NCI-H1436 (cell line): ENCODE measurements around the gene MED15.
"Not testable (repeated sequence)": the region's sequence is repeated elsewhere in the genome, so short reads cannot be mapped to it uniquely, and the experiment has no call there.

ENCODE experiments used
- DNase-seq: peaks from one replicate; lab custom pipeline; 2025; lab: John Stamatoyannopoulos, UW

Gene MED15

GRCh38 chr22:20507253-20508066 is at the start of gene MED15:
MED15 (plus strand) TSS chr22:20507610; CDS start chr22:20507679, 69 bp downstream.
- DNase-seq, result peak; percentile 83

DNA sequence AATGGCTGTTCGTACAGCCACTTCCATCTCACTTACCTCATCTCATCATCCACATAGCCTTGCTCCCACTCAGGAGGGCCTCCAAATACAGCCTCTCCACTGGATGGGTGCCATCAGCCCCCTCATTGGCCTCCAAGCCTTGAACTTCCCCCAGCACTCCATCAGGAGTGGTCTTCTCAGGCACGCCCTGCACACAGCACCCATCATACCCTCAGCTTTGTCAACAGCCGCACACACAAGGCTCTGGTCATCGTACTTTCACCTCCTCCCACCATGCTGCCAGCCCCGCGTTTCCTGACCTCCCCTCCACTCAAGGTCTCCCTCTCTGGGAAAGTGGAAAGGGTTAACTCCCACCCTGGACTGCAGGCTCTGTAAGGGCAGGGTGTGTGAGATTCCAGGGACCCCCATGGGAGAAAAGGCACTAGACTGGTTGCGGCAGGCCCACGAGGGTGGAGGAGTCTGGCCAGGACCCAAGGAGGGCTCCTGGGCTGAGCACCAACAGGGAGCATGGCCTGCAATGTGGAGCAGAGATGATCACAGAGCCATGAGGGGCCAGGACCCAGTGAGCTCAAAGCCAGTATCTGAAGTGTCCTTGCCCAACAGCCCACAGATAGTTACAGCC is 48.8 kb upstream of the MED15 start:
- no peak for DNase-seq

DNA sequence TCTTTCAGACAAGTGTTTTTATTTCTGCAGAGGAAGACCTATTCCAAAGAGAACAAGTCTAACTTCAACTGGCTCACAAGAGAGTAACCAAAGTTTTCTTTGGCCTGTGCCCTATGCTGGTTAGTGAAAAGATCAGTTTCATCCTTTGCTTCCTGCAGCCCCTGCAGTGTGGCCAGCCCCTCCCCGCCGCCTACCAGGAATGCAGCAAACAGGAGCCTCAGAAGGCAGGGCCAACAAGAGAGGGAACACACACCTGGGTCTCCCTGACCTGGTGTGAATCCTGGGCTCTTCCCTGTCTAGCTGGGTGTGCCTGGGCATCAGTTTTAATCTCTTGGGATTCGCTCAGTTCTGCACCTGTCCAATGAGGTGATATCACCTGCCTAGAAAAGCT is 48.3 kb upstream of the MED15 start:
- no peak for DNase-seq

- DNase-seq, result no peak
Measured at GRCh38 chr22:20459862-20460261, 47.5 kb upstream of the MED15 start.

DNA sequence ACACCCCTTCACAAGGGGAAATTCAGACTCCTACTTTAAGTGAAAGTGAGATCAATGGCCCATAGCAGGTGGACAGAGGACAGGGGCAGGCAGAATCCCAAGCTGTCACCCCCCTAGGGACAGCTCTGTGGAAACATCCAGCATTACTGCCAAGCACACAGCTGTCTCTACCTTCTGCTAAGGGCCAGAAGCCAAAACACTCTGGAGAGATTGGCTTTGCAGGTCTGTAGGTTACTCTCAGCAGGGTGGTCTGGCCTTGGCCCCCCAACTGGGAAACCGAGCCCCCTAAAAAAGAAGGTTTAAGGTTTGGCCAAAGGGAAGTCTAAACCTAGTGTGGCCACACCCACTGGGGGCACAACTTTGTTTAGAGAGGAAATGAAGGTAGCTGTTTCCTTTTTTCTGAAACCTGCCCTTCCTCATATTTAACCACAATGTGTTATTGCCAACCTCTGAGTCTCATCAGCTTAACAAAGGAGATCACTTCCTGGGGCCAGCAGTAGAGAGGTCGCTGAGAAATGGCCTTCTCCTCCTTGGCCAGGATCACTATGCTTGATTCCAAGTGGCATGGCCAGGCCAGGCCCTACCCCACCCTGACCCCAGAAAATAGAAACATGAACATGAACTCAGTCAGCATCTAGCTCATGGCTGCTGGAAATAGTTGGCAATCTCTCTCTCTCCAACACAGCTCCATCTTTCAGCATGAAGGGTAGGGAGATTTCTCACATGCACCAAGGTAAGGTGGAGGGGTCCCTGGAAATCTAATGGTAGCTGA is 43.9 kb upstream of the MED15 start:
- DNase-seq, result no peak

DNA sequence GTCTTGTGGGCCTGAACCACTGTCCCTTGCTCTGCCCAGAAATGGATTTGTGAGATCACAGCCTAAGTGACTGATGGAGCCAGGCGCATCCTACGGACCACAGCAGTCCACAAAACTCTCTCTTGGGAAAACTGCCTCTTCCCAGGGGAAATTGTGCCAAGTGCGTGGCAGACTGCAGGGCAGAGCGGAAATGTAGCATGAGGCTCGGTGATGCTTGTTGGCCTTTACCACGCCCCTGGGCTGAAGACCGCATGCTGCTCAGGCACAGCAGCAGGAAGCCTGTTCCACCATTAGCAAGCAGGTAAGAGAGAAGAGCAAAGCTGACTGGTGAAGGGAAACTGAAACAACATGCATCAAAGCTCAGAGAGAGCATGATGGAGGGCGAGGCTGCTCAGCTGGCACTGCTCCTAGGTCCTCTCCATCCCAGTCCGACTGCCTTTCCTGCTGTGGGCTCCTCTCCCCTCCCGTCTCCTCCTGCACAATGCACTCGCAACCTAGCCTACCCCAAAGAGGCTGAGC is 43.3 kb upstream of the MED15 start:
- no peak for DNase-seq

GRCh38 chr22:20464912-20465758 is 42.3 kb upstream of the MED15 start:
- no peak for DNase-seq

GRCh38 chr22:20465759-20466077 is 41.7 kb upstream of the MED15 start:
- DNase-seq, result no peak

DNA sequence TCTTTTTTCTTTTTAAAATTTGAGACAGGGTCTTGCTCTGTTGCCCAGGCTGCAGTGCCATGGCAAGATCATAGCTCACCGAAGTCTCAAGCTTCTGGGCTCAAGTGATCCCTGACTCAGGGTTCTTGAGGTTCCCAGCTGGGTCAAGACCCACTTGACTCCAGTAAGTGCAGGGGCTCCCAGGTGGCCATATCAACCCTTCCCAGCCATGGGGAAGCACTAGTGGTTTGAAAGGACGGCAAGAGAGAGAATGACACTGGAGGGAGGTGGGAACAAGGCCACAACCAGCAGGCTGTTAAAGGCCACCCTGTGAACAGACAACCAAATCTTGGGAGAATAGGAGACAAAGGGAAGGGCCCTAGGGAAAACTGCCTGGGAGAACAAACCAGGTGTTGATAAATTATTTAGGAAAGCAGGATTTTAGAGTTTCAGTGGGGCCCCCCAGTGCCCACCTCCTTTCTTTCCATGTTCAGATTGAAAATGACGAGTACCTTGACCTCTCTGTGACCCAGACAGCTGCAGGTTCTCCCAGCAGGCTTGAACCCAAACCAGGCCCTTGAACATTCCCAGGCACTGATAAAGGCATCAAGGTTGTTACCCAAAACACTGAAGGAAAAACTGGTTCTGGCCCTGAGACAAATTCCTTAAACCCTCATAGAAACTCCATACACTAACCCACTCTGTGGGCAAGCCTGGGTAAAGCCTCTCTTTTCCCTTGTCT is 40.6 kb upstream of the MED15 start:
- no peak for DNase-seq

- DNase-seq, result no peak
Measured at GRCh38 chr22:20469110-20469868, 38.1 kb upstream of the MED15 start.

DNA sequence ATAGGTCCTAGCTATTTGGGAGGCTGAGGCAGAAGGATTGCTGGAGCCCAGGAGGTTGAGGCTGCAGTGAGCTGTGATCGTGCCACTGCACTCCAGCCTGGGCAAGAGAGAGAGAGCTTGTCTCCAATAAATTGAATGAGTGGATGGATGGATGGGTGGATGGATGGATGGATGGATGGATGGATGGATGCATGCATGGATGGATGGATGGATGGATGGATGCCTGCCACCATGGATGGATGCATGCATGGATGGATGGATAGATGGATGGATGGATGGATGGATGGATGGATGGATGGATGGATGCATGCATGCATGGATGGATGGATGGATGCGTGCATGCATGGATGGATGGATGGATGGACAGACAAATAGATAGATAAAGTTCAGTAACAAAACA is 36.9 kb upstream of the MED15 start:
- not testable (repeated sequence) for DNase-seq

DNA sequence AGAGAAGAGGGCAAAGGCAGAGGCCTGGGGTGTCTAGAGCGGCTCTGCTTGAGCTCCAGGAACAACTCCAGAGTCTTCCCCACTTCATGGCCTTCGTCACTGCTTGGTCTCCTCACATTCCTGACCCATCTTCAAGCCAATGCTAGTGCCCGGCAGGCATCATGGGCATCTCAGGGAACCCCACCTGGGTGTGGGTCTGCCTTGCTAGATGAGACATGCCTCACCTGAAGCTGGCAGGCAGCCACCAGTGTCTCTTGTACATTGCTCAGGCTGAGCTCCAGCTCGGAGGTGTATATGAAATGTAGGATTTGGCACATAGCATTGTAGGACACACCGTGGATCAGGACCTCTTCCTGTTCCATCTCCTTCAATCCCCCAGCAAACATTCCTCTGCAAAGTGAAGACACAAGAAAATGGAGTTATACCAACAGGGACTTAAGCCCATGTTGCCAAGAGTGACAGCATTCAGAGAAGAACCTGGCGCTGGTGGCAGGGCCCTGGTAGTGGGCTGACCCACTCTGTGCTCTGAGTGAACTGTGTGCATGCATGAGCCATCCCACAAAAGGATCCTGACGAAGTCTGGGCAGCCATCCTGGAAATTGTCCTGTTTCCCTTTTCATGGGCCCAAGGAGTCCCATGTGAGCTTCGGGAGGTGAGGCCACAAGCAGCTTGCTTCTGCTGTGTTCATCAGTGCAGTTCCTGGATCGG is 36.1 kb upstream of the MED15 start:
- DNase-seq, result no peak

DNA sequence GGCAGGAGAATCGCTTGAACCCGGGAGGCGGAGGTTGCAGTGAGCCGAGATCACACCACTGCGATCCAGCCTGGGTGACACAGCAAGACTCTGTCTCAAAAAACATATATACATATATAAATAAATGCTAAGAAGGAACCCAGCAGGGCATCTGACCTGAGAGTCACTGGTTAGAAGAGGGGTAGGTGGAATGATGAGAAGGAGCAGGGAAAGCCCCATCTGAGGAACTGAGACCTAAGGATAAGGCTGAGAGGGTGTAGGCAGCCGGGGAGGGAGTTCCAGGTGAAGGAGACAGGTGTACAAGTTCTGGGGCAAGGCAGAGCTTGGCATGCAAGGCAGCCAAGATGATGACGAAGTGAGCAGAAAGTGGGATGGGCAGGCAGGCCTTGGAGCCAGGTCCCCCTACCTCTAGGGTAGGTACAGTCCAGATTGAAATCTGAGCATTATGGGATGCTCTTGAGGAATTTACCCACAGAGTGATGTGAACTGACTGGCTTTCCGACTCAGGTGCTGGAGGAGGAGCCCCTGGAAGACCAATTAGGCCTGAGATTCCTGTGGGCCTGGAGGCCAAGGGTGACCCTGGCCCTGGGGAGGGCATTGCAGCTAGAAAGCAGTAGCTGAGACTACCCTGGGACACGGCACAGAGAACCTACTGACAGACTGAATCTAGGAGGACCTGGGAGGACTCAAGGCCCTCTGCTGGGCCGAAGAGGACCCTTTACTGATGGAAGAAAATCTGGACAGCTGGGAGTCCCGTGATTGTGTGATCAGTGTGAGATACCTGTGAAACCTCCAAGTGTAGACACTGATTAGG is 34.6 kb upstream of the MED15 start:
- no peak for DNase-seq

- DNase-seq, result no peak
Measured at GRCh38 chr22:20475115-20475436, 32.3 kb upstream of the MED15 start.

- DNase-seq, result not testable (repeated sequence)
Measured at GRCh38 chr22:20475569-20475968, 31.8 kb upstream of the MED15 start.

- DNase-seq, result not testable (repeated sequence)
Measured at GRCh38 chr22:20478059-20478458, 29.4 kb upstream of the MED15 start.

- DNase-seq, result no peak
Measured at GRCh38 chr22:20479612-20480196, 27.7 kb upstream of the MED15 start.

- not testable (repeated sequence) for DNase-seq
Measured at GRCh38 chr22:20483143-20483506, 24.3 kb upstream of the MED15 start.

DNA sequence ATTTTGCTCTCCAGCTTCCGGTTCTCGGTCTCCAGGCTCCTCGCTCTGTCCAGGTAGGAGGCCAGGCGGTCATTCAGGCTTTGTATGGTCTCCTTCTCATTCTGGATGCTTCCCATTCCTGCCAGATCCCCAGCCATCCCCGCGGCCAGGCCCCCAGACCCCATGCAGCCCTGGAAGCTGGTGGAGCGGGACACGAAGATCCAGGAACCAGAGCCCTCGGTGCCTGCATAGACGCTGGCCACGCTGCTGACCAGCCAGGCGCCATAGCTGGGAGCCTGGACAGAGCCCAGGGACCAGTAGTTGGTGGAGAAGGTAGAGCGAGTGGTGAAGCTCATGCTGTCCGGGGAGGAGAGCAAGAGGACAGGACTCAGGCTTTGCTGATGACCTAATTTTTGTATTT is 23.6 kb upstream of the MED15 start:
- no peak for DNase-seq
